DOHH2 (cell line): ENCODE results near the gene MED26.

Experiments used
- EZH2phosphoT487 ChIP-seq: fragments of 200-600 bp; sonication (generic); IDR thresholded peaks from 2 replicates; pipeline ENCODE4 v1.6.1; 2017; ENCODE audit warnings: borderline replicate concordance, mild to moderate bottlenecking, antibody characterized with exemption, low read length, moderate library complexity, mixed read lengths
- TF ChIP-seq, protein P1 (sequence below): fragments of 200-600 bp; sonication (generic); IDR thresholded peaks from one replicate; pipeline ENCODE4 v1.5.1; 2014; ENCODE audit warnings: antibody characterized with exemption, mild to moderate bottlenecking, low read depth, low read length; ENCODE audit not compliant: poor library complexity, severe bottlenecking

DNA sequence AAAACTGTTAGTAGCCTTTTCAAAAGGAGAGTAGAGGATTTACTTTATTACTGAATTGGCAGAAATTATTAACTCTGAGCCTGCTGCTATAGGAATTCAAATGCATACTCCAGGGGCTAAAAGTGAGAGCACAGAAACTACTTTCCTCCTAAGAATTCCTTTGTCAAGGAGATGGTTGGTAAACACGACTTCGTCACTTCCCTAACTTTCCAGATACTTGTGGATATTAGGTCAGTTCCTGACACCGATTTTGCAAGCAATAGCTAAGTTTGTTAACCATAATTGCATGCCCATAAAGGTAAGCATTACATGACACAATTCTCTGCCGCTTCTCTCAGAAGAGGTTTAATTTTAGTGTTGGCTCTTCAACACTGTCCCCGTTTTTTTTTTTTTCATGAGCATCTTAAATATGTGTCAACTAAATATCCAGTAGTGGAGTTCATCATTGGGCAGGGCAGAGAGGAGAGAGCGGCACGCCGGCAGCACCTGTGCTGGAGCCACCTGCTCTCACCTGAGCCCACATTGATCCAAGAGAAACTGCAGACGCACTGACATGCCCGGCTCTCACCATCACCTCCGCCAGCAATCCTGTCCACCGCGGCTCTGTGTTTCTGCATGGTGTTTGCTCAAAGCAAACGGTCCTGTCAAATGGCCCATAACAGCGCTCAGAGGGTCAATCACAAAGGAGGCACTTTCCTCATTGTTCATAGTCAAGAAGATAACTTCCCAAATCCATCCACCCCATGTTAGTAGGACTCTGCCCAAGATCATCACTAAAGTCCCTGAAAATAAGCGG is 2.6 kb downstream of the MED26 start:
- TF ChIP-seq, protein P1, sequence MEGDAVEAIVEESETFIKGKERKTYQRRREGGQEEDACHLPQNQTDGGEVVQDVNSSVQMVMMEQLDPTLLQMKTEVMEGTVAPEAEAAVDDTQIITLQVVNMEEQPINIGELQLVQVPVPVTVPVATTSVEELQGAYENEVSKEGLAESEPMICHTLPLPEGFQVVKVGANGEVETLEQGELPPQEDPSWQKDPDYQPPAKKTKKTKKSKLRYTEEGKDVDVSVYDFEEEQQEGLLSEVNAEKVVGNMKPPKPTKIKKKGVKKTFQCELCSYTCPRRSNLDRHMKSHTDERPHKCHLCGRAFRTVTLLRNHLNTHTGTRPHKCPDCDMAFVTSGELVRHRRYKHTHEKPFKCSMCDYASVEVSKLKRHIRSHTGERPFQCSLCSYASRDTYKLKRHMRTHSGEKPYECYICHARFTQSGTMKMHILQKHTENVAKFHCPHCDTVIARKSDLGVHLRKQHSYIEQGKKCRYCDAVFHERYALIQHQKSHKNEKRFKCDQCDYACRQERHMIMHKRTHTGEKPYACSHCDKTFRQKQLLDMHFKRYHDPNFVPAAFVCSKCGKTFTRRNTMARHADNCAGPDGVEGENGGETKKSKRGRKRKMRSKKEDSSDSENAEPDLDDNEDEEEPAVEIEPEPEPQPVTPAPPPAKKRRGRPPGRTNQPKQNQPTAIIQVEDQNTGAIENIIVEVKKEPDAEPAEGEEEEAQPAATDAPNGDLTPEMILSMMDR = no peak
- no peak for TF ChIP-seq EZH2phosphoT487
